MM.1S (cell line): ENCODE measurements around the gene ZNF649.
"Not testable (repeated sequence)": the region's sequence is repeated elsewhere in the genome, so short reads cannot be mapped to it uniquely, and the experiment has no call there.

Experiments
- DNase-seq: peaks from one replicate; pipeline ENCODE4 v3.0.0-alpha.2; 2015
- H2AFZ ChIP-seq: fragments of 300-600 bp; sonication (generic); 2 replicates; pipeline ENCODE4 v1.6.0; 2016; ENCODE audit warnings: antibody characterized with exemption, low read length
- H3F3A ChIP-seq: fragments of 300-600 bp; sonication (generic); 2 replicates; pipeline ENCODE4 v1.6.1; 2016; ENCODE audit warnings: mild to moderate bottlenecking, antibody characterized with exemption, low read length, moderate library complexity, mixed read lengths; ENCODE audit not compliant: insufficient read depth
- H3K27ac ChIP-seq: fragments of 300-600 bp; sonication (generic); 2 replicates; pipeline ENCODE4 v1.5.1; 2016; ENCODE audit warnings: mild to moderate bottlenecking, low read length
- H3K27me3 ChIP-seq: fragments of 300-600 bp; sonication (generic); replicated peaks from 2 replicates; pipeline ENCODE4 v1.6.0; 2016; ENCODE audit warnings: low read length; ENCODE audit not compliant: insufficient read depth
- H3K36me3 ChIP-seq: fragments of 300-600 bp; sonication (generic); replicated peaks from 2 replicates; pipeline ENCODE4 v1.6.1; 2016; ENCODE audit warnings: mild to moderate bottlenecking, low read length, mixed read lengths; ENCODE audit not compliant: insufficient read depth
- H3K4me1 ChIP-seq: fragments of 300-600 bp; sonication (generic); 2 replicates; pipeline ENCODE4 v1.6.1; 2016; ENCODE audit warnings: low read length, mixed read lengths
- H3K4me2 ChIP-seq: fragments of 300-600 bp; sonication (generic); 2 replicates; pipeline ENCODE4 v1.6.0; 2016; ENCODE audit warnings: low read depth, low read length
- H3K4me3 ChIP-seq: fragments of 300-600 bp; sonication (generic); 2 replicates; pipeline ENCODE4 v1.5.1; 2016; ENCODE audit warnings: low read length, mixed read lengths
- H3K79me2 ChIP-seq: fragments of 300-600 bp; sonication (generic); 2 replicates; pipeline ENCODE4 v1.6.1; 2016; ENCODE audit warnings: mixed run types, low read length, mixed read lengths
- H3K9ac ChIP-seq: fragments of 300-600 bp; sonication (generic); 2 replicates; pipeline ENCODE4 v1.6.1; 2016; ENCODE audit warnings: low read length, mixed read lengths
- H3K9me2 ChIP-seq: fragments of 300-600 bp; sonication (generic); replicated peaks from 2 replicates; pipeline ENCODE4 v1.6.1; 2016; ENCODE audit warnings: mild to moderate bottlenecking, low read length, mixed read lengths; ENCODE audit not compliant: insufficient read depth
- H3K9me3 ChIP-seq: fragments of 300-600 bp; sonication (generic); replicated peaks from 2 replicates; pipeline ENCODE4 v1.6.1; 2016; ENCODE audit warnings: mild to moderate bottlenecking, low read length, mixed read lengths; ENCODE audit not compliant: insufficient read depth
- H4K20me1 ChIP-seq: fragments of 300-600 bp; sonication (generic); 2 replicates; pipeline ENCODE4 v1.6.1; 2016; ENCODE audit warnings: mild to moderate bottlenecking, low read length, moderate library complexity, mixed read lengths; ENCODE audit not compliant: insufficient read depth
- EZH2 ChIP-seq: fragments of 300-600 bp; sonication (generic); optimal IDR thresholded peaks from 2 replicates; pipeline ENCODE3; 2017; ENCODE audit warnings: low read depth, mild to moderate bottlenecking, antibody characterized with exemption, low read length, mixed read lengths
- EZH2phosphoT487 ChIP-seq: fragments of 300-600 bp; sonication (generic); IDR thresholded peaks from 2 replicates; pipeline ENCODE4 v1.6.1; 2018; ENCODE audit warnings: antibody characterized with exemption, low read length
- TF ChIP-seq, protein P1 (sequence below): fragments of 300-600 bp; sonication (generic); IDR thresholded peaks from 2 replicates; pipeline ENCODE4 v1.5.1; 2016; ENCODE audit warnings: antibody characterized with exemption, low read length, mixed read lengths

Gene ZNF649

GRCh38 chr19:51915324-51915867 is 10.6 kb upstream of the ZNF649 start:
- DNase-seq: no peak
- Histone ChIP-seq H3K27ac (no peak overlapping the region), H3K79me2 (no peaks in the 10 kb centered on the region), H4K20me1 (no peaks in the 10 kb centered on the region), H2AFZ (no peak overlapping the region), H3K9ac (no peak overlapping the region), H3K4me1 (no peaks in the 10 kb centered on the region), H3K27me3 (no peaks in the 10 kb centered on the region), H3K36me3 (no peaks in the 10 kb centered on the region), H3F3A (no peaks in the 10 kb centered on the region), H3K4me3 (no peak overlapping the region), H3K9me3 (no peaks in the 10 kb centered on the region), H3K9me2 (no peaks in the 10 kb centered on the region), H3K4me2 (no peak overlapping the region)
- TF ChIP-seq EZH2 (no peak), EZH2phosphoT487 (no peak)
- TF ChIP-seq, protein P1, sequence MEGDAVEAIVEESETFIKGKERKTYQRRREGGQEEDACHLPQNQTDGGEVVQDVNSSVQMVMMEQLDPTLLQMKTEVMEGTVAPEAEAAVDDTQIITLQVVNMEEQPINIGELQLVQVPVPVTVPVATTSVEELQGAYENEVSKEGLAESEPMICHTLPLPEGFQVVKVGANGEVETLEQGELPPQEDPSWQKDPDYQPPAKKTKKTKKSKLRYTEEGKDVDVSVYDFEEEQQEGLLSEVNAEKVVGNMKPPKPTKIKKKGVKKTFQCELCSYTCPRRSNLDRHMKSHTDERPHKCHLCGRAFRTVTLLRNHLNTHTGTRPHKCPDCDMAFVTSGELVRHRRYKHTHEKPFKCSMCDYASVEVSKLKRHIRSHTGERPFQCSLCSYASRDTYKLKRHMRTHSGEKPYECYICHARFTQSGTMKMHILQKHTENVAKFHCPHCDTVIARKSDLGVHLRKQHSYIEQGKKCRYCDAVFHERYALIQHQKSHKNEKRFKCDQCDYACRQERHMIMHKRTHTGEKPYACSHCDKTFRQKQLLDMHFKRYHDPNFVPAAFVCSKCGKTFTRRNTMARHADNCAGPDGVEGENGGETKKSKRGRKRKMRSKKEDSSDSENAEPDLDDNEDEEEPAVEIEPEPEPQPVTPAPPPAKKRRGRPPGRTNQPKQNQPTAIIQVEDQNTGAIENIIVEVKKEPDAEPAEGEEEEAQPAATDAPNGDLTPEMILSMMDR: no peak

DNA sequence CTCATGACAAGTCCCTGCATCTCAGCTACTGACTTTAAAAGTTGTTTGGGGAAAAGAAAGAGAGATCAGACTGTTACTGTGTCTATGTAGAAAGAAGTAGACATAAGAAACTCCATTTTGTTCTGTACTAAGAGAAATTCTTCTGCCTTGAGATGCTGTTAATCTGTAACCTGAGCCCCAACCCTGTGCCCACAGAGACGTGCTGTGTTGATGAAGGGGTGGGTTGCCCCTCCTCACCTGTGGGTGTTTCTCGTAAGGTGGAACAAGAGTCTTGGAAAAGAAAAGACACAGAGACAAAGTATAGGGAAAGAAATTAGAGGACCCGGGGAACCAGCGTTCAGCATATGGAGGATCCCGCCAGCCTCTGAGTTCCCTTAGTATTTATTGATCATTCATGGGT is 3.2 kb upstream of the ZNF649 start:
- H3K4me3 ChIP-seq, DNase-seq, H3K79me2 ChIP-seq, H3K9ac ChIP-seq, H3K36me3 ChIP-seq, H3K4me2 ChIP-seq, H3K27me3 ChIP-seq, H3F3A ChIP-seq, H2AFZ ChIP-seq, H3K27ac ChIP-seq, H3K9me2 ChIP-seq, H4K20me1 ChIP-seq, H3K9me3 ChIP-seq, H3K4me1 ChIP-seq: not testable (repeated sequence)

GRCh38 chr19:51906108-51906507 is 1.3 kb upstream of the ZNF649 start:
- DNase-seq, H3K4me2 ChIP-seq, H4K20me1 ChIP-seq, H3K4me1 ChIP-seq, H3K9ac ChIP-seq, H3K36me3 ChIP-seq, H3K4me3 ChIP-seq, H3K27me3 ChIP-seq, H3K9me3 ChIP-seq, H3F3A ChIP-seq, H3K27ac ChIP-seq, H3K9me2 ChIP-seq, H3K79me2 ChIP-seq, H2AFZ ChIP-seq: not testable (repeated sequence)

DNA sequence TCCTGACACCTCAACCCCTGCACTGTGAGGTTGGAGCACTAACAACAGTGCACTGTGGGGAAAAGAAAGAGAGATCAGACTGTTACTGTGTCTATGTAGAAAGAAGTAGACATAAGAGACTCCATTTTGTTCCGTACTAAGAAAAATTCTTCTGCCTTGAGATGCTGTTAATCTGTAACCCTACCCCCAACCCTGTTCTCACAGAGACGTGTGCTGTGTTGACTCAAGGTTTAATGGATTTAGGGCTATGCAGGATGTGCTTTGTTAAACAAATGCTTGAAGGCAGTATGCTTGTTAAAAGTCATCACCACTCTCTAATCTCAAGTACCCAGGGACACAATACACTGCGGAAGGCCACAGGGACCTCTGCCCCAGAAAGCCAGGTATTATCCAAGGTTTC is 822 bp upstream of the ZNF649 start:
- H3K9me3 ChIP-seq, H3K27me3 ChIP-seq, H3F3A ChIP-seq, DNase-seq, H3K79me2 ChIP-seq, H3K4me2 ChIP-seq, H3K9ac ChIP-seq, H4K20me1 ChIP-seq, H3K9me2 ChIP-seq, H3K4me1 ChIP-seq, H3K27ac ChIP-seq, H3K36me3 ChIP-seq, H3K4me3 ChIP-seq, H2AFZ ChIP-seq: not testable (repeated sequence)

DNA sequence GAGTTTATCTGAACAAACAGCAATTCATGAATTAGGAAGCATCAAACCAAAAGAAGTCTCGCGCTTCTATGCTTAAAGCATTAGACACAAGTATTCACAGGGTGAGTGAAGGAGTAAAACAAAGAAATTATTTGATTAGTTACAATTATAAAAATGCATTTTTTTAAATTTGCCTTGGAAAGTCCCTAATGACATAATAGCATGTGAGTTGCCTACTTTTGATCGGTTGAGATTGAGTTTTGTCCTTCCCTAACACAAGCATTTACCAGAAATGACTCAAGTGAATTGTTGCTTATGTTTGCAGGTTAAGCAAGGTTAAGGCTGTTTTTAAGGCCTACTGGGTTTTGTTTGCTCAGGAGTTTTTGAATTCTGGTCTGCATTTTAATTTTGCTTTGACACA is 389 bp upstream of the ZNF649 start:
- Histone ChIP-seq H3K4me3 (no peak overlapping the region), H3K4me2 (no peak overlapping the region)

More for the DNA sequence above, 389 bp upstream of the ZNF649 start:
- Histone ChIP-seq H3K4me1 (no peaks in the 10 kb centered on the region), H3K36me3 (no peaks in the 10 kb centered on the region), H3K9me2 (no peaks in the 10 kb centered on the region), H3K27me3 (no peaks in the 10 kb centered on the region), H2AFZ (no peak overlapping the region), H3K79me2 (no peaks in the 10 kb centered on the region), H3K9me3 (no peaks in the 10 kb centered on the region), H3K27ac (no peak overlapping the region), H3F3A (no peaks in the 10 kb centered on the region), H3K9ac (no peak overlapping the region), H4K20me1 (no peaks in the 10 kb centered on the region)
- TF ChIP-seq EZH2: no peak
- TF ChIP-seq, protein P1: no peak
- no peak for TF ChIP-seq EZH2phosphoT487
- no peak for DNase-seq
